Stimulated activated CD4-positive, alpha-beta T cell treated with anti-CD3 and anti-CD28 coated beads, Interleukin-4, amount 100 ng/mL, for 48 hours (primary cell): ENCODE measurements around the gene MET.
"Not testable (repeated sequence)": the region's sequence is repeated elsewhere in the genome, so short reads cannot be mapped to it uniquely, and the experiment has no call there.

Experiments
- DNase-seq, 2 donors: peaks; one replicate each; pipeline ENCODE4 v3.0.0-alpha.2; 2020; ENCODE audit warnings: low read depth in 2 of 2

The MET gene

DNA sequence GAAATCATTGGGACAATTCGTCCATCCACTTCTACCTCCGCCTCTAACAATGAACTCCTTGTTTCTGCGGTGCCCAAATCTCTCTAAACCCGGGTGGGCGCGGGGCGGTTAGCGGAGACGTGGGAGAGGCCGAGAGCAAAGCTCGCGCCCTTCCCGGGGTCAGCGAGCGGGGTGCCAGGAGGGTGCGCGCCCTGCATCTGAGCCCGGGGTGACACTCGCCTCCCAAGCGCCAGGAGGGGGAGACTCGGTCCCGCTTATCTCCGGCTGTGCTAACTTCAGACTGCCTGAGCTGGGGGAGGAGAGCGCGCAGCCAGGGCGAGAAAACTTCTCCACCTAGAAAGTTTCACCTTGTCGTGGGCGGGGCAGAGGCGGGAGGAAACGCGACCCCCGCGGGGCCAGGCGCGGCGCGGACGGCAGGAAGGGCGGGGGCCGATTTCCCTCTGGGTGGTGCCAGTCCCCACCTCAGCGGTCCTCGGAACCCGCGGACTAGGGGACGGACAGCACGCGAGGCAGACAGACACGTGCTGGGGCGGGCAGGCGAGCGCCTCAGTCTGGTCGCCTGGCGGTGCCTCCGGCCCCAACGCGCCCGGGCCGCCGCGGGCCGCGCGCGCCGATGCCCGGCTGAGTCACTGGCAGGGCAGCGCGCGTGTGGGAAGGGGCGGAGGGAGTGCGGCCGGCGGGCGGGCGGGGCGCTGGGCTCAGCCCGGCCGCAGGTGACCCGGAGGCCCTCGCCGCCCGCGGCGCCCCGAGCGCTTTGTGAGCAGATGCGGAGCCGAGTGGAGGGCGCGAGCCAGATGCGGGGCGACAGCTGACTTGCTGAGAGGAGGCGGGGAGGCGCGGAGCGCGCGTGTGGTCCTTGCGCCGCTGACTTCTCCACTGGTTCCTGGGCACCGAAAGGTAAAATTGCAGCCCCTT lies at the start of gene MET:
TSS of gene MET (plus strand) at position 516 of the 915 bp plus-strand sequence. CDS start 26,889 bp downstream, outside the sequence.
- peak; percentile 22 to 44 for DNase-seq

DNA sequence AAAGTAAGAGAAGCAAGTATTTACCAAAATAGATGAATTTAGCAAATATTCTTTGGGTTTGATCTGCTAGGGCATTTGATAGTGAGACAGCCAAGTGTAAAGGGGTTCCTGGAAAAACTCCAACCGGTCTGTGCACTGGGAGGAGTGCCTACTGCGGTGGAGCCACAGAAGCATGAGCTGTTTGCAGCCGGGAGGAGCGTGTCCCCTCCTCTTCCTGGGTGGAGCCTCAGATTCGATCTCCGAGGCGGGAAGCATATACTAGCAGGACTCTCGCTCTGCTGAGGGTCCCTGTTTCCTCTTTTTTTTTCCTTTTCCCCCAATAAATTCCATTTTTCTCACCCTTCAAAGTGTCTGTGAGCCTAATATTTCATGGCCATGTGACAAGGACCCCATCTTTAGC lies 45.1 kb upstream of the MET start:
- no peak for DNase-seq

DNA sequence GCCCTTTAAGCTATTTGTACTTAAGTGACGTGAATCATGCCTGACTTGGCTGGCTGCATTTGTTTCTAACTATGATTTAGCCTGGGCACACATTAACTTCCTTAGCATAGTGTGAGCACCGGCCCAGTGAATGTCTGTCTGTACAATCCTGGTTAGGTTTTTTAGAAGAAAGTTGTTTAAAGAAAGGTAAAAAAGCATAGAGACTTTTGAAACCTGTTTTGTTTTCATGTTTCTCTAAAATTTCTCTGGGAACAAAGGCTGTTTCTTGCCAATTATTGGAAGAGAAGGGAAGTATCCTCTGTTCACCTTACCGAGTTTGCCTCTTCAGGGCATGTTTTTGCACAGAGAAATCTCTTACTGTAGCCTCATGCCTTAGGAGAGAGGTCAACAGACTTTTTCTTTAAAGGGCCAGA lies 42.9 kb upstream of the MET start:
- no peak for DNase-seq

DNA sequence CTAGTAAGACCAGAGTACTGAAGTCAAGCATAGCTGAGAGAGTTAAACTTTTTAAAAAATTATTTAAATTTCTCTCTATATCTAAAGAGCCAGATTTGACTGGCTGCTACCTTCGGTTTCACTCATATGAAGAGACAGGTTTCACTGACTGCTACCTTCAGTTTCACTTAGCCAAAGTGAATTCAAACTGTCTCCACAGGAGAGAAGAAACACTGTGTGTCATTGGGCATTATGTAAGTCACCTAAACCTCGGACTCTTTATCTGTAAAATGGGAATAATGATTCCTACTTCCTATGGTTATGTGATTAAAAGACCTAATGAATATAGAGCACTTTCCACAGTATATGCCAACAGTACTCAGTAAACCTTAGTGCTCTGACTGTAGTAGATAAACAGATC lies 41.6 kb upstream of the MET start:
- DNase-seq, result no peak

DNA sequence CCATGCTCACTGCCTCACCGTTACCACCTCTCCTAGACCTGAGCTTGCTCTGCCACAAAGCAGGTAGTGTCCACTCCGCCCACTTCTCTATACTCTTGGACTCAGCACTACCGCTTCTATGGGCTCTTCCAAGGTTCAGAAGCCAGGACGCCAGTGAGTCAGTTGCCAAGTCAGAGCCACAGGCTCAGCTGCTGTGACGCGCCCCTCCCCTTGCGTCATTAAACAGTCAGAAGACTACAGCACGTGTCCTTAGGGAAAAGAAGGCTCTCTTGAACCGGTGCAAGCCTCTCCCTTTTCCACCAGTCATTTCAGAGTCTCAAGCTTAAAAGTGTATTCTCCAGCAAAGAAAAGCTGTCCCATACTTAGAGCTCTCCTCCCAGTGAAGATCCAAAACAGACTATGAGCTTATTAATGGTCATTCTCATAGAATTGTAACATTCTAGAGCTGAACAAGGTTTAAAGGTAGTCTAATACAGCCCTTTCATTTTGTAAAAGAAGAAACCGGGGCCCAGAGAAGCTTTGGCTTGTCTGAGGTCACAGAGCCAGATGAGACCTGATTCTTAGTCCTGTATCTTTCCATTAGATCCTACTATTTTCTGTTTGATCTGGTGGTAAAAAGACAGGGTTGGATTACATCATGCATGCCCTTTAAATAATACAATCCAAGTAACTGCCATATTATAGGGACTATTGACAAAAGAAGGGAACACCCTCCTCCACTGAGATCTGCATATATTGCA lies 40.9 kb upstream of the MET start:
- no peak for DNase-seq

DNA sequence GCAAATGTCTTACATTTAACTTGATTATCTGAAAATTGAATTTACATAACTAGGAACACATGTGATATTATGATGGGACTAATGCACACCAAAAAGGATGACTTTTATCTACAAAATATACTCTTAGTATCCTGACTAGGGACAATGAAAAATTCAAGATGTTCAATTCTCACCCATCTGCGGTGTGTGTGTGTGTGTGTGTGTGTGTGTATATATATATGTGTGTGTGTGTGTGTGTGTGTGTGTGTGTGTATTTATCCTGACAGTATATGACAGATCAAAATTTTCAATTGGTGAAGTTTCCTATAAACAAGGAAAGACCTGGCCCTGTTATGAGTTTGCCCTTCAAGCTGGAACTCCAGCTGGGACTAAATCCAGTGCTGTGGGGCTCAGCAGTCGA lies 40.3 kb upstream of the MET start:
- DNase-seq, result no peak

DNA sequence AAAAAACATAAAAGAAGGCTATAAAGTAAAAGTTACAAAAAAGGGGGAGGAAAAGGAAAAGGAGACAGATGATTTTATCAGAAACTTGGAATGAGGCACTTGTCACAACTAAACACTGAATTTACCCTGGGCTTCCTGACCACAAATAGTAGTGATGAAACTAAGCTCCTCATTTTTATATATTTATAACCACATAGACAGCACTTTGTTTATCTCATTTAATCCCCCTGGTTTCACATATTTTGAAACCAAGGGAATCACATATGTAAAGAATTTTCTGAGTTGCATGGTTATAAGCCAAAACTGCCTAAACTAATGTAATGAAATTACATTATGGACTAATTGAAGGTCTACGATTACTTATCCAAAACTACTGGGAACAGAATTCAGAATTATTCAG lies 39.6 kb upstream of the MET start:
- DNase-seq, result no peak

DNA sequence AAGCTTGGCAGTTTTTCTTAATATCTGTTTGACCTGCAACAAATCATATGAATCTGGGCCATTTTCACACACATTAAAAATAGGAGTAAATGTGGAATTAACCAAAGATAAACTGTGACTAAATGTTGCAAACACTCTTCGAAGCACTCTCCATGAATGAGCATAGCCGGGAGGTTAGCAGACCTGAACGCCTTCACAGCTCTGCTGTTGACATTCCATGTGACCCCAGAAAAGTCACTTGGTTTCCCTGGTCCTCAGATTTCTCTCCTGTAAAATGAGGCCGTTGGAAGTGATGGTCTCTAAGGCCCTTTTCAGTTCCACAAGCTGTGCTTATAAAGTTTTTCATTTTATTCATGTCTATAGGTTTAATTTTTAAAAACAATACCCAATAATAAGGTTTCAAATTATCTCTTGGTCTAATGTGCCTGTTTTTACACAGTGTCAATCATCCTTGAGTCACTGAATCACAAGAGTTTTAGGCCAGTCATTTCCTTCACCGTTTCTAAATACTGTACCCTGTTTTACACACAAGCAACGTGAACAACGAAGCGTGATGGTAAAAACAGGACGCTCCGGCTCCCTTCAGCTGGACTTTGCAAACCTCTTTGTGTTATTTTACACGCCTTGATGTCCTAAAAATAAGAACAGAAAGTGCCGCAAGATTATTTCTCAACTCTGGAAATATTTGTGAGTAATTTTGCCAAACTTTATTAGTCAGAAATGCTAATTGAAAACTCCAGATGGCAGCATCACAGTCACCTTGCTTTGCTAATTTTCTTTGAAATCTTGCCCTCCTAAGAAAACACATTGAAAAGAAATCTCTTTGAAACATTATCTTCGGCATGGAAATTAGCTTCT lies 38.6 kb upstream of the MET start:
- no peak for DNase-seq

DNA sequence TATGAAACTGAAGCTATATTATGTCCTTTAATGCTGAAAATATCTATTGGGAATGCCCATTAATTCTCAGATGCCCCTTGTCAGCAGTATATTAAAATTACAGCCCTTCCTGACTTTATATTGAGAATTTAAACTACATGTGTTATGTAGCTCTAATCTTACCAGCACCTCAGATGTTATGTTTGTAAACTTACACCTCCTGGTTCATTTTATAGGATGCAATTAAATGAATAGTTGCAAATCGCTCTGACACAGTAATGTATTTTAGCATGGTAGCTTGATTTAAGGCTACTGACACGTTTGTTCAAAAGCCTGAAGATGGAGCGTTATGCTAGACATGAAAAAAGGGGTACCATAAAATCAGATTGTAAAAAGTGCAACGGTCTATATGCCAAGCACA lies 35.0 kb upstream of the MET start:
- DNase-seq, result no peak

DNA sequence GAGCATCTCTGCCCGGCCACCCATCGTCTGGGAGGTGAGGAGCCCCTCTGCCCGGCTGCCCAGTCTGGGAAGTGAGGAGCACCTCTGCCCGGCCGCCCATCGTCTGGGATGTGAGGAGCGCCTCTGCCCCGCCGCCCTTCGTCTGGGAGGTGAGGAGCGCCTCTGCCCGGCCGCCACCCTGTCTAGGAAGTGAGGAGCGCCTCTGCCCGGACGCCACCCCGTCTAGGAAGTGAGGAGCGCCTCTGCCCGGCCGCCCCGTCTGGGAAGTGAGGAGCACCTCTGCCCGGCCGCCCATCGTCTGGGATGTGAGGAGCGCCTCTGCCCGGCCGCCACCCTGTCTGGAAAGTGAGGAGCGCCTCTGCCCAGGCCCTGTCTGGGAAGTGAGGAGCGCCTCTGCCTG lies 33.4 kb upstream of the MET start:
- DNase-seq, result not testable (repeated sequence)

DNA sequence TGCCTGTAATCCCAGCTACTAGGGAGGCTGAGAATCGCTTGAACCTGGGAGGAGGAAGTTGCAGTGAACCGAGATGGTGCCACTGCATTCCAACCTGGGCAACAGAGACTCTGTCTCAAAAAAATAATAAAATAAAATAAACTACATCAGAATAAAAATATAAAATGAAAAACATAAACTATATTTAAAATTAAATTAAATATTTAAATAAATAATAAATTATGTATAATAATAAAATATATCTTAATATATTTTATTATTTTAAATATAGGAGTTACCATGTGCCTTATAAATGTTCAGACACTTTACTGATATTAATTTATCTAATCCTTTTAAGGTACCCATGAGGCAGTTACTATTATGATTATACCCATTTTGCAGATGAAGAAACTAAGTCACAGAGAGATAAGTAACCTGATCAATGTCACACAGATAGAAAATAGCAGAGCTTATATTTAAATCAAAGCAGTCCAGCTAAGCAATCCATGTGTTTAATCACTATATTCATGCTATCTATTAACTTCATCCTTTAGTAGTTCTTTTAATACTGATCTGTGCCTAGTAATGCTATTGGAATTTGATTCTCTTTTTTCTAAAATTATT lies 30.3 kb upstream of the MET start:
- no peak for DNase-seq

DNA sequence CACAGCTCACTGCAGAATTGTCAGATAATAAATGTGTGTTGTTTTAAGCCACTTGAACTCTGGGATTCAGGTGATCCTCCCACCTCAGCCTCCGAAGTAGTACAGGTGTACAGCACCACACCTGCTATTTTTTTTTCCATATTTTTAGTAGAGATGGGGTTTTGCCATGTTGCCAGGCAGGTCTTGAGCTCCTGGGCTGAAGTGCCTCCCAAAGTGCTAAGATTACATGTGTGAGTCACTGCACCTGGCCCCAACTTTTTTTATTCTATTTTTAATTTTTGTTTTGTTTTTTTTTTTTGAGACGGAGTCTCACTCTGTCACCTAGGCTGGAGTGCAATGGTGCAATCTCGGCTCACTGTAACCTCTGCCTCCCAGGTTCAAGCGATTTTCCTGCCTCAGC lies 28.8 kb upstream of the MET start:
- not testable (repeated sequence) for DNase-seq

DNA sequence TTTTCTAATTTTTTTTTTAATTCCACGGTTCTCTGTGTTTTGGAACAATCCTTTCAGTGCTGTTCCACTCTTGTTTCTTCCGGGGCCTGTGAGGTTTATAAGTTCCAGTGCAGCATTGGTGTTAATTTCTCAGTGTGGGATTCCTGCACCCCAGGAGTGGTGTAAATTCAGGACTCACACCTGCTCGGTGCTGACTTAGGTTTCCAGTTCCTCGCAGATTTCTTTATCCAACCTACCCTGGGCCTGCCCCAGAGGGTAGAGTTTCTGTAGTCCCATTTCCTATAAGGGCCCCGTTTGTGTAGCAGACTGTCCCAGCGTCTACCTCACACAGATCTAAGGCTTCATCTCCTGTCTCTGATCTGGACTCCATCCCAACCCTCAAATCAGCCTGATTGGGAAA lies 27.4 kb upstream of the MET start:
- DNase-seq, result no peak

DNA sequence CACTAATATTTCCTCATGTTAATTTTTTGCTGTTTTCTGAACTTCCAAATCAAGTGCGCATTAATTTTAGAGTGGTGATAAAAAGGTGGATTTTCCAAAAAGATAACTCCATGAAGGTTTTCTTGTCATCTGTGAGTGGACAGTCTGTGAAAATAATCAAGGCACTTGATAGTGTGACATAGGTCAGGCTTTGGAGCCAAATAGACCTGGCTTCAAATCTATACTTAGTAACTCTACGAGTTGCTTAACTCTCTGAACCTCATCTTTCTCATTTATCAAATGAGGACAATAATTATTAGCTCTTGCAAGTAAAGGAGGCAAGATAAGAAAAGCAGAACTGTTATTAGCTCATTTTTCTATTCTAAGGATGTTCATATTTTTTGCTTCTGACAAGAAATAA lies 24.7 kb upstream of the MET start:
- no peak for DNase-seq

DNA sequence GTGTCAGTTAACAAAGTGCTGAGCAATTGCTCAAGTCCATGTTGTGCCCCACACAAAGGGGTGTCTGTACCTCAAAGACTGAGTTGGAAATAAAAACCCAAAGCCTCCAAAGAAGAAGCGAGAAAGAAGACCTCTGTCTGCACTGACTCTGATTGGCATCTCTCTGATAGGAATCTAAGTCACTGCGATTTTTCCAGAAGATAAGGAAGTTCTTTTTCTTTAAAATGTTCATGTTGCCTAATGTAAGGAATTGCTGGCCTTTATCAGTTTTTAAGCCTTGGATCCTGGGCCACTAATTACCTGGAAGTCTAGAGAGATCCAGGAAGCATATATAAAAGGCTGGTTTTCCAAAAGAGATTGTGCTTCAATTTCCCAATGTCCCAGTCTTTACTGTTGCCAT lies 24.1 kb upstream of the MET start:
- no peak for DNase-seq

DNA sequence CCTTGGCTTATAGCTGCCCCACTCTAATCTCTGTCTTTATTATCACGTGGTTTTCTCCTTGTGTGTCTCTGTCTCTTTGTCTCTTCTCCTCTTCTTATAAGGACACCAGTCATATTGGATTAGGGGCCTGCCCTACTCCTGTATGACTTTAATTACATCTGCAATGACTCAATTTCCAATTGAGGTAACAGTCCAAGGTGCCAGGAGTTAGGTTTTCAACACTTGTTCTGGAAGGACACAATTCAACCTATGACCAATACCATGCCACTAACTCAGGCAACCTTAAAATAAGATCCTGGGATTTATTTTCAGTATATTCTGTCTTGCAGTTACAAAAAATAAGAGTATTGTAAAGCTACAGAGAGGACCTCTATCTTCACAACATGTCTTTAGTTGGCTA lies 21.6 kb upstream of the MET start:
- no peak for DNase-seq

DNA sequence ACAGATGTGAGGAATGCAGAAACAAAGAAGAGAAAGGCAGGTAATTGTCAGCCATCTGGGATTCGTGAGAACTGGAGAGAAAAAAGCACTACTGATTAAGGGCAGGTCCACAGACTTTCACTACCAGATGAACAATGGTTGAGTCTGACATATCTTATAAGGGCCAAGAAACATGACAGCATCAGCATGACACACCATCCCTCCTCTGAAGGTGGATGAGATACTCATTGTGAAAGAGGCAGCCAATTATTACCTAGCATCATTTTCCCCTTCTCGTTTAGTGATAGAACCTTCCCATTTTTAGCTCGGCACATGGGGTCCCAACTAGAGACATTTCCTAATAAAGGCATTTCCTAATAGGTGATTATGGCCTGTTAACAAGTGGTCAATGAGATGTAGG lies 19.2 kb upstream of the MET start:
- no peak for DNase-seq

DNA sequence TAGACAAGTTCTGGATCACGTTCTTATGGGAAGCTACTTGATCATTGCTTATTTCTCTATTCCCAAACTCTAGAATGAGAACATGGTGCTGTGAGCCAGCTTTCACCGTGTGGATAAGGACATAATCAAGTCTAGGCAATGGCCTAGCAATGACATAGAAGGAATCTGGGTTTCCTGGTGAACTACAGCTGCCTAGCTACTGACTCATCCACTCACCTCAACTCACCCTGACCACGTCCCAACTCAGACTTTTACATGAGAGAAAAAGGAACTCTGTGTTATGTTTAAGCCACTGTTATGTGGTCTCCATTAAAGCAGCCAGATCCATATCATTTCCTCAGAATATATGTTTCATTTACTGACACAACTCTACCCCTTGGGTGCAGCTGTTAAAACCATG lies 18.8 kb upstream of the MET start:
- DNase-seq, result no peak

DNA sequence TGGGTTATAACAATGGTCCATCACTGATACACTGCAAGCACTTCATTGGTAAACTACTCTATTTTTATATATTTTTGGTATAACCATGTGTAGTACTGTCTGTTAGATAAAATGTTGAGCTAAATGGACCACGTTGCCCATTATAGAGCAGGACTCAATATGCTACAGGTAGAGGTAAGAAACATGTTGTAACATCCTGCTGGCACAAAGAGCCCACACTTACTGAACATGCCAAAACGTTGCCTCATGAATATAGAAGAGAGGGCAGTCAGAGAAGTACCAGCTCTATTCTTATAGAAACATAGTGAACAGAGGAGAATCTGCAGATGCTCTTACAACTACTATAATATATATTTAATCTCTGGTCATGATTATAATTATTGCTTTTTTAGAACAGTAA lies 18.4 kb upstream of the MET start:
- DNase-seq, result no peak

DNA sequence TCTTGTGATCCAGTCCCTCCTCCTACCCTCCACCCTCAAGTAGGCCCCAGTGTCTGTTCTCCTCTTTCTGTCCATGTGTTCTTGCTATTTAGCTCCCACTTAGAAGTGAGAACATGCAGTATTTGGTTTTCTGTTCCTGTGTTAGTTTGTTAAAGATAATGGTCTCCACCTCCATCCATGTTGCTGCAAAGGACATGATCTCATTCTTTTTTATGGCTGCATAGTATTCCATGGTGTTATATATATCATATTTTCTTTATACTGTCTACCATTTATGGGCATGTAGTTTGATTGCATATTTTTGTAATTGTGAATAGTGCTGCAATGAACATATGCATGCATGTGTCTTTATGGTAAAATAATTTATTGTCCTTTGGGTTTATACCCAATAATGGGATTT lies 12.7 kb upstream of the MET start:
- not testable (repeated sequence) for DNase-seq

DNA sequence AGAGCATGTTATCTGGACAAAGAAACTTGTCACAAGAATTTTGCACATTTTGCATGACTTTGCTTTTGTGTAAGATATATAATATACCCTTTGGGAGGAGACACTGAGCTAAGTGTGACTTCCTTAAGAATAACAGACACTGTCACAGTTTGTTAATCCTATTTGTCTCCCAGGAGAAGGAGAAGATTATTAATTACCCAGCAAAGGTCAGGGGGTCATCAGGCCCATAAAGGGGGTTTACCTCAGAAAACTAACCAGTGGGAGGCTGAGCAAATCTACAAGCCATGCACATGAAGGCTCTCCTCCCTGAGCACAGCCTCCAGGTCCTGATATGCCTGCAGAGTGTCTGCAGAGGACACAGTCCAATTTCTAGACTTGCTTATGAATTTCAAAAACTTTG lies 10.1 kb upstream of the MET start:
- DNase-seq, result no peak

DNA sequence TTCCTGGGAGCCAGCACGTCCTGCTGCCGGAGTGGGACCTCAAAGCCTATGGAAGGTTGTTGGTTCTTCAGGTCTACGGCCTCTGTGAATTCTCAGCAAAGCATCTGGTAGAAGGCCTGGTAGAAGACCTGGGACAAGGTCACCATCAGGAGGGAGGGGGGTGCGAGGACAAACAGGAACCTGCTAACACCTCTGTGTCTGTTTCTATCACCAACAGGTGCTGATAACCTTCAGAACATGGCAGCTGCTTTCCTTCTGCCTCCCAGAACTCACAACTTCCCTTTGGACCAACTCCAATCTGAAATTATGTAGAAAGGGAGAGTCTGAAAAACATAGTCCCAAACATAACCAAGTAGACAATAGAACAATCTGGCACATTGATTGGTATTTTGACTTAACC lies 8.3 kb upstream of the MET start:
- DNase-seq, result no peak
